HG03060 (cell line): ENCODE data around the gene FANCL.
"Not testable (repeated sequence)": the region's sequence is repeated elsewhere in the genome, so short reads cannot be mapped to it uniquely, and the experiment has no call there.

Source experiments
- ATAC-seq: cut with Tn5 transposase; IDR thresholded peaks from one replicate; pipeline ENCODE4 v1.9.1; 2021; ENCODE audit warnings: low read depth, moderate number of reproducible peaks; ENCODE audit not compliant: unreplicated experiment

FANCL gene

DNA sequence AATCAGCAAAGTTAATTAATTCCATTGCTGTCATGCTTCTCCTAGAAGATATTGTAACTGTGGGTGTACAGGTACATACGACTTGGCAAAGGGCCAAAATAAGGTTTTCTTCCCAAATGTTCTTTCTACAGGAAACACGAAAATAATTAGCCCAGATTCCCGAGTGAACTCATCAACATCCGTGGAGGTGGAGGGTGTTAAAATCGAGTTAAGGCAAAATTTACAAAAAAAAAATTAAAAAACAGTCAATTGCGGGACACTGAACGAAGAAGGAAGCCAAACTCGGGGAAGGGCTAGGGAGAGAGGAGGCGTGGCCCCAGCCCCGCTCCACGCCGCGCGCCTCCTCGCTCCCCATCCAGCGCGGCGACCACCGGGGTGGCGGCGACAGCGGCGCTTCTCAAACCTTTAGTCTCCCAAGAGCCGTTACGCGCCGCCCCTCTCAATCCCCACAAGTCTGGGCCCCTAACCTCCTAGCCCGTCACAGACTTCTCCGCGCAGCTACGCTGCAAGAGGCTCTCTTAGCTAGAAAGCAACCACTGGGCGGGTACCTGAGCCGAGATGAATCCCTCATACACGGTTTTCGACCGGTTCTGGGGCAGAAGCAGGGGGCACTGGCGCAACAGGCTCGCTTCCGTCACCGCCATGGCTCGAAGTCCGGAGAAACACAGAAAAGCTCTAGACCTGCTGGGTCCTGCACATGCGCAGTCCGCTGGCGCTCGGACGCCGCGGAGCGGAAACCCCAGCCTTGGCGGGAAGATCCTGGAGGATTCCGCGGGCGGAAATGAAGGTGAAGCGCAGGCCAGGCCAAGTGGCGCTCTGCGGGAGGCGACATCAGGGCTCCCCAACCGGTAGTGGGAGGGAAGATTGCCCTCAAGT, at the start of gene FANCL:
TSS of gene FANCL (minus strand) at position 656 of the 876 bp plus-strand sequence. CDS start at position 644, 12 bp downstream.
- peak; percentile 66 for ATAC-seq

DNA sequence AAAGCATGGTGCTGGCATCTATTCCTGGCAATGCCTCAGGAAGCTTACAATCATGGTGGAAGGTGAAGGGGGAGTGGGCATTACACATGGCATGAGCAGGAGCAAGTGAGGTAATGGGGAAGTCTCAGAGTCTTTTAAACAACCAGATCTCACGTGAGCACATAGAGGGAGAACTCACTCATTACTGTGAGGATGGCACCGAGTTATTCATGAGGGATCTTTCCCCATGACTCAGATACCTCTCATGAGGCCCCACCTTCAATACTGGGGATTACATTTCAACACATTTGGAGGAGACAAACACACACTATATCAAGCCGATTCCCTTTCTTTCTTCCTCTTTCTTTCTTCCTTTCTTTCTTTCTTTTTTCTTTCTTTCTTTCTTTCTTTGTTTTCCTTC, 47.9 kb upstream of the FANCL start:
- ATAC-seq = no peak

DNA sequence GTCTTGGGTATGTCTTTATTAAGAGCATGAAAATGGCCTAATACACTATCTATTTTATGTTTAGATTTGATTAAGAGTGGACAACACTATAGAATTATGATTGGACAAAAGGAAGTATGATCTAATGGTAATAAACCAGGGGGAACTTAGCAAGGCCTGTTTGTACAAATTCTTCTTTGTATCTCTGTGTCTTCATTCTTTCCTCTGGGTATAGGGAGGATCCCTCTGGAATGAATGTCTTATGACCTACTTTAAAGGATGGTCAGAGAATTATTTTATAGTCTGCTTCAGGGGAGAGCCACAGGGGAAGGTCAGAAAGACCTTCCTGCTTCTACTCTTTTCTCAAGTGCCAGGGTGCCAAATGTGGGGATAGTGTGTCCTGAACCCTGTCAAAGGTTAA, 42.8 kb upstream of the FANCL start:
- ATAC-seq = no peak

DNA sequence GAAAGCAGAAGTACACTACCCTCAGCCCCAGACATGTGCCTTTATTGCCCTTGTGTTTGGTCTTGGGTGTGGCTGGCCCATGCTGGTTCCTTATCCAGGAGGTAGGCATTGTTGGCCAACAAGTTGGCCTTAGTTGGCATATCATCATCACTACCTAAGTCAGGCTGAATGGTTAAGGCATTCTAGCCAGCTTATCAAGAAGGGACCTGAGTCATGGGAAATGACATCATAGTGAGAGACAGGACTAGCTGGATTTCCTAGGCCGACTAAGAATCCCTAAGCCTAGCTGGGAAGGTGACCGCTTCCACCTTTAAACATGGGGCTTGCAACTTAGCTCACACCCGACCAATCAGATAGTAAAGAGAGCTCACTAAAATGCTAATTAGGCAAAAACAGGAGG, 34.0 kb upstream of the FANCL start:
- ATAC-seq = not testable (repeated sequence)

DNA sequence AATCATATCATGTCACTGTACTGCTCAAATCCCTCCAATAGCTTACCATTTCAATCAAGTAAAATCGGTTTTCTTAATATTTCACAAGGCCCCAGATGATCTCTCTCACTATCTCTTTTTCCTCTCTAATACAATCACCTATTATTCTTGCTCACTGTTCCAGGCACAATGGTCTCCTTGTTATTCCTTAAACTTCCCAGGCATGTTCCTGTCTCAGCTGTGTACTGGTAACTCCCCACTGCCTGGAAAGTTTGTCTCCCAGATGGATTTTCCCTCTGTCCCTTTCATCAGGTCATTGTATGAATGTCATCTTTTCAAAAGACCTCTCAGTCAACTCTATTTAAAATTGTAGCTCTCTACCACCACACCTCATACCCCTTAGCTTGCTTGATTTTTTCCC, 30.7 kb upstream of the FANCL start:
- no peak for ATAC-seq

DNA sequence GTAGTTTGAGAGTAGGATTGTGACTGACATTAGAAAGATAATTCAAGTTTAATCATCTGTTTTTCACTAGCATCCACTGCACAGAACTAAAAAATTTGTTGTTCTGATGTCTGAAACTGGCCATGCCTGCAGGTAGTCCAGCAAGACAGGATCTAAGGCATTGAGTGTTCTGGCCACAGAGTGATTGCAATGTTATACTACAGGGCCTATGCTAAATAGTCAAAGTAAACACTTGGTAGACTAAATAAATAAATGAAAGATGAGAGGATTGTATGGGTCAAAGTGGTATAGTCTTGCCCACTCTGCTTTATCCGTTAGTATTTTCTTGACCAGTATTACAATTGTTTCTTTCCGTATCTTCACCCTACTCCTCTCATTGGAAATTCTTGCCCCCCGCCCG, 27.6 kb upstream of the FANCL start:
- ATAC-seq = no peak

DNA sequence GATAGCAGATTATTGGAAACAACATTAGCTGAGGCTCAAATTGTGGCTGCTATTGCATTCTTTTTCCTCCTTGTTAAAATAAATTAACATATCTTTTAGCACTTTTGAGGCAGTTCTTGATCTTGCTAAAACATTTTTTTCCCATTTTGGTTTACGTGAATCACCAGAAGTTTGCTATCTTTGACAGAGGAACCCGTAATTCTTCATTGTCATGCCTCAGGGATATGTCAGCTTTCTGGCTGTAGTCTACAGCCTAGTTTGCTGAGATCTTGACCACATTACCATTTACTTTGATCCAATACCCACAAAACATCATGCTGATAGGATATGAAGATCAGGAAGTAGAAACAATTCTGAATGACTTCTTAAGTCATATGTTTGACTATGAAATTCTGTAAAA, 25.1 kb upstream of the FANCL start:
- no peak for ATAC-seq

DNA sequence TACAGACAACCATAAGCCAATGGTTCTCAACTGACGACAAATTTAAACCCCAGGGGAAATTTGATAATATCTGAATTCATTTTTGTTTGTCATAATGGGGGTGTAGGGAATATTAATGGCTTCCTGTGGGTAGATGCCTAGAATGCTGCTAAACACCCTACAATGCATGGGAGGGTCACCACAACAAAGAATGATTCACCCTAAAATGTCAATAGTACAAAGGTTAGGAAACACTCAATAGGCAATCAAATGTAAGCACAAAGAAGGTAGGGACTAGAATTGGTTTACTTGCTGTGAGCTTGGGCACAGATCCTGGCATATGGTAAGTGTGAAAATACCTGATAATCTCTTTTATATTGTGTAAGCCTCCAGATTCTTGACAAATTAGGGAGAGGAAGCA, 20.1 kb upstream of the FANCL start:
- ATAC-seq = no peak

DNA sequence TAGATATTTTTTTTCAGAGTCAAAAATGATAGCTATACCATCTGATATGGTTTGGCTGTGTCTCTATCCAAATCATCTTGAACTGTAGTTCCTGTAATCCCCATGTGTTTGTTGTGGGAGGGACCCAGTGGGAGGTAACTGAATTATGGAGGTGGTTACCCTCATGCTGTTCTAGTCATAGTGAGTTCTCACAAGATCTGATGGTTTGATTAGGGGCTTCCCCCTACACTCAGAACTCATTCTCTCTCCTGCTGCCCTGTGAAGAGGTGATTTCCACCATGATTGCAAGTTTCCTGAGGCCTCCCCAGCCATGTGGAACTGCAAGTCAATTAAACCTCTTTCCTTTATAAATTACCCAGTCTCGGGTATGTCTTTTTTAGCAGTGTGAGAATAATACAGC, 17.3 kb upstream of the FANCL start:
- ATAC-seq = not testable (repeated sequence)

DNA sequence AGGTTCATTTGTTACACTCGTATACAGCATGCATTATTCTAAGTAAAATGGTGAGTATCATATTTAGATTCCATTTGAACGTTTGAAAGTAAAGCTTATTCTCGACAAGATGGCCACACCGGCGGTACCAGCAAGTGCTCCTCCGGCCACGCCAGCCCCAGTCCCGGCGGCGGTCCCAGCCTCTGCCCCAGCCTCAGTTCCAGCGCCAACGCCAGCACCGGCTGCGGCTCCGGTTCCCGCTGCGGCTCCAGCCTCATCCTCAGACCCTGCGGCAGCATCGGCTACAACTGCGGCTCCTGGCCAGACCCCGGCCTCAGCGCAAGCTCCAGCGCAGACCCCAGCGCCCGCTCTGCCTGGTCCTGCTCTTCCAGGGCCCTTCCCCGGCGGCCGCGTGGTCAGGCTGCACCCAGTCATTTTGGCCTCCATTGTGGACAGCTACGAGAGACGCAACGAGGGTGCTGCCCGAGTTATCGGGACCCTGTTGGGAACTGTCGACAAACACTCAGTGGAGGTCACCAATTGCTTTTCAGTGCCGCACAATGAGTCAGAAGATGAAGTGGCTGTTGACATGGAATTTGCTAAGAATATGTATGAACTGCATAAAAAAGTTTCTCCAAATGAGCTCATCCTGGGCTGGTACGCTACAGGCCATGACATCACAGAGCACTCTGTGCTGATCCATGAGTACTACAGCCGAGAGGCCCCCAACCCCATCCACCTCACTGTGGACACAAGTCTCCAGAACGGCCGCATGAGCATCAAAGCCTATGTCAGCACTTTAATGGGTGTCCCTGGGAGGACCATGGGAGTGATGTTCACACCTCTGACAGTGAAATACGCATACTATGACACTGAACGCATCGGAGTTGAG, 10.4 kb upstream of the FANCL start:
- not testable (repeated sequence) for ATAC-seq

DNA sequence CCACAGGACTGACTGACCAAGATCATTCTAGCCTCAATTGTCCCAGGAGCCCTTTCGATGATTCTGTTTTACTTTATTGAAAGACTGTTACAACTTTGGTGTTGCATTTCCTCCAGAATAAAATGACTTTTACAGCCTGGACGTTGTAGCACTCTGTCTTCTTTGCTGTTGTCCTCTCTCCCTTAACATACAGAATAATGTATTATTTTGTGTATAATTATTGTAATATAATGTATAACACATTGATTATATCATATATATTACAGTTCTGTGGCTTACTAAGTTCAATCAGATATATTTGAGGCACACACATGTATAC, 380 bp upstream of the FANCL start:
- no peak for ATAC-seq

DNA sequence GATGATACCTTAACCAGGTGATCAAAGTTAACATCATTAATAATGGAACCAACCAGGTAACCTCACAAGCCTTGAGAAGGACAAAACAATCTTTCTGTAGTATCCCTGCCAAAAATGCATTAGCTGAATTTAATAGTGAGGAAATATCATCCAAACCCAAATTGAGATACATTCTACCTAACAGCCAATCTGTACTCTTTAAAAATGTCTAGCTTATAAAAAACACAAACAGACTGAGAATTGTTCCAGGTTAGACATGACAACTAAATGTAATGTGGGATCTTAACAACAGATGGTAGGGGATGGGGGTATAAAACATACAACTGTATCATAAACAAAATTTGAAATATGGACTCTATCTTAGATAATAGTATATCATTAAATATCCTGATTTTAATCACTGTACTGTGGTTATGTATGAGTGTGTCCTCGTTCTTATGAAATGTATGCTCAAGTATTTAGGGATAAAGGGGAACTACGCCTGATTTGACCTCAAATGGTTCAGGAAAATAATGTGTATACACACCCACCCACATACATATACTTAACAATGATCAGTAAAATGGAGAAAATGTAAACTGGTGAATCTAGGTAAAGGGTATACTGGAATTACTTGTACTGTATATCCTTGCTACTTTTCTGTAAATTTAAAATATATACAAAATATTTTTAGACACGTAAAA, 1.7 kb downstream of the FANCL start:
- no peak for ATAC-seq

DNA sequence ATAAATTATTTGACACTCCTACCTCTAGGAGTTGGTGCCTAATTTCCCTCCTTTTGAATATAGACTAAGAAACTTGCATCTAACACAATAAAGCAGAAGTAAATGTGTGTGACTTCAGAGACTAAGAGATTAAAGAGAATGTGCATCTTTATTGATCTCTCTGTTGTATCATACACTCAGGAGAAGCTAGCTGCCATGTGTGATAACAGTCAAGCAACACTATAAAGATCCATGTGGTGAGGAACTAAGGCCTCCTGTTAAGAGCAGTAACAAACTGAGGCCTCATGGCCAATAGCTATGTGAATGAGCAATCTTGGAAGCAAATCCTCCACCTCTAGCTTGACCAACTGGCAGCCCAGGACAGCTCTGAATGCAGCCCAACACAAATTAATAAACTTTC, 3.4 kb downstream of the FANCL start:
- no peak for ATAC-seq

DNA sequence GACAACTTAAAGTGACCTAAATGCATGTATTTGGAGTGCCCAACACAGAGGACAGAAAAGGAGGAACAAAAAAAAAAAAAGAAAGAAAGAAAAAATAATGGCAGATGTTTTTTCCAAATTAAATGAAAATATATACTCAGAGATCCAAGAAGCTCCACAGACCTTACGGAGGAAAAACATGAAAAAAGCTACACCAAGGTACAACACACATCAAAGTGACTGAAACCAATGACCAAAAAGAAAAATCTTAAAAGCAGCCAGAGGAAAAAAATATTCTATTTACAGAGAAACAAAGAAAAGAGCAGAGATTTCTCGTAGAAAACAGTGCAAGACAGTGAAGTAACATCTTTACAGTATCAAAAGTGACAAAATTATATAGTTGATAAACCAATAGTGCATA, 5.1 kb downstream of the FANCL start:
- ATAC-seq = no peak

DNA sequence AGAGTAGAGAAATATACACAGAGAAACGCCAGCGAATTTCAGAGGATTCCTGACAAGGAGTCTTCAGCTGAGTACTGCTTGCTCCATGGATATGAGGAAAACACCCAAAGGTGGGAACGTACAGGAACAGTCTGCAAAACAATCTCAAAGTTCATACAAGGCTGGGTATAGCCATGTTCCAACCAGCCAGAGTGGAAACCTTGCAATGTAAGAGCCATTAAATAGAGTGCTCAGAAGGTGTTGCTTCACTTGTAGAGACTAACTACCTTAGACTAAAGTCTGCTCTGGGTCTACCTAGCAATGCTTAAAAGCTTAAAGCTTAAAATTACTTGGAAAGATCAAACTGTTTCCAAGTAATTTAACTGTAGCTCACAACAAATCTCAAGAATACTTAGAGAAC, 6.0 kb downstream of the FANCL start:
- no peak for ATAC-seq

DNA sequence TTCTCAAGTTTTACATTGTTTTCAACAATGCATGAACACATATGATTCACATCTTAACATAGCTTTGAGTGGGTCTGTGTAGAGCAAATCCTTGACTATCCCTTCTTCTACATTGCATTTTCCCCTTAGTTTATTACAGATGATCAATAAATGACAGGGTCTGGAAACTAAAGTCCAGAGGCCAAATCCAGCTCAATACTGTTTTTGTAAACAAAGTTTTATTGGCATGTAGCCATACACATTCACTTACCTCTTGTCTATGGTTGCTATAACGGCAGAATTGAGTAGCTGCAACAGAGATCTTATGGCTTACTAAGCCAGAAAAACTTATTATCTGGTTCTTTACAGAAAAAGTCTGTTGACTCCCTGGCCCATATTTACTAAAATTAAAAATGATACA, 12.8 kb downstream of the FANCL start:
- ATAC-seq = no peak

DNA sequence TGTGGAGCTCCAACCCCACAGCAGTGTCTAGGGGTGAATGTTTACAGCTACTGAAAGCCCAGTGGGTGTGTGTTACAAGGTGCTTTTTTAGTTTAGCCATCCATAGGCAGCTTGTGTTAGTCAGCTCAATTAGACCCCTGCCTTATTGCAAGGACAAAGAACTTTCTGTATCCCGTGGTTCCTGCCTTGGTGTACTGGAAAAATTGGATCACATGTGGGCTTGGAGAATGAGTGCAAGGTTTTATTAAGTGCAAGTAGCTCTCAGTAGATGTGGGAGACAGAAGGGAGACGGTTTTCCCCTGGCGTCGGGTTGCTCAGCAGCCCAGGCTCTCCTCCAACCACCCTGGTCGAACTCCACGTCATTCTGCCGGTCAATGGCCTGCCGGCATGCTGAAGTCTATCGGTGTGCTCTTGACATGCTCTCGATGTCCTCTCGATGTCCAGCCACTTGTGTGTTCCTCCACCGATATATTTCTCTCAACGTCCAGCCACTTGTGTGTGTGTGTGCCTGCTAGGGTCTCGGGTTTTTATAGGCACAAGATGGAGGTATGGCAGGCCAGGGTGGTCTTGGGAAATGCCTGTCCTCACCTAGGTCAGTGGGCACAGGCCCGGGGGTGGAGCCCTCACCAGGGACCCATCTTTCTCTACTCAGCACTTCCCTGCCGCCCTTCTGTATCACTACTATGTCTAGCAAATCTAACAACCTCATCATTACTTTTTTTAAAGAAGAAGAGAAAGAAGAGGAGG, 13.8 kb downstream of the FANCL start:
- no peak for ATAC-seq

DNA sequence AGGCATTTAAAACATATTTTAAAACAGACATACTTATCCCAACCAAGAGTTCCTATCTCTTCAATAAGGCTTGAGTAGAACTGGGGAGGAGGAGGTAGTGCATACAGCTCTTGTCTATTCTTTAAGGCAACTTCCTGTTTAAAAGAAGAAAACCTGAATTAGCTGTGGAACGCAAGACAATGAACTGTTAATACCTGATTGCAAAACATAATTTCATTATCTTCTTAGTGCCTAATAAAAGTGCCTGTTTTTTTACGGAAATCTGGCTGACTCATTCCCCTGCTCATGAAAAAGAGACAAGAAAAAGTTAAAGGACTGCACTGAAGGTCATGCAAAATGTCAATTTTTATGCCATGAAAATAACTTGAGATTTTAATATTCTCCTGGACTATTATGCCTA, 19.2 kb downstream of the FANCL start:
- ATAC-seq = no peak

DNA sequence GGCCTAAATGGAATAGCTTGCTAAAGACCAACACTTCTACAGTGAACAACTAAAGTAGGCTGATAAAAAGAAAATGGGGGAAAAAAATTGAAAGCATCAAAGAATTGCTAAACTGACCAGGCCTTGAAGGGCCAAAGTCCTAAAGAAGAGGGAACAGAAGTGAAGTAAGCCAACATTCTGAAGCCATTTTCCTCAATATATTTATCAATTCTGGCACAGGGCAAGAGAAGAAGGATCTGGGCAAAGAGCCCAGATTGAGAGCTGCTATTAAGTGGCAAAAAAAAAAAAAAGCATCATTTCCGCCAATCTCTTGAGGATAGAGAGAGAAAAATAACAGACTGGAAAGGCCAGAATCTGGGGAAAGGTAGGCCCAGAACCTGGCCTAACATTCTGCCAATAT, 25.7 kb downstream of the FANCL start:
- no peak for ATAC-seq

DNA sequence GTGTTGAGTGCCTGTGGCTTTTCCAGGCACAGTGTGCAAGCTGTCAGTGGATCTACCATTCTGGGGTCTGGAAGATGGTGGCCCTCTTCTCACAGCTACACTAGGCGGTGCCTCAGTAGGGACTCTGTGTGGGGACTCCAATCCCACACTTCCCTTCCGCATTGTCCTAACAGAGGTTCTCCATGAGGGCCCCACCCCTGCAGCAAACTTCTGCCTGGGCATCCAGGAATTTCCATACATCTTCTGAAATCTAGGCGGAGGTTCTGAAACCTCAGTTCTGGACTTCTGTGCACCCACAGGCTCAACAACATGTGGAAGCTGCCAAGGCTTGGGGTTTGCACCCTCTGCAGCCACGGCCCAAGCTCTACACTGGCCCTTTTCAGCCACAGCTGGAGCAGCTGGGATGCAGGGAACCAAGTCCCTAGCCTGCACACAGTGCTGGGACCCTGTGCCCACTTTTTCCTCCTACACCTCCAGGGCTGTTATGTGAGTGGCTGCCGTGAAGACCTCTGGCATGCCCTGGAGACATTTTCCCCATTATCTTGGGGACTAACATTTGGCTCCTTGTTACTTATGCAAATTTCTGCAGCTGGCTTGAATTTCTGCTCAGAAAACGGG, 30.1 kb downstream of the FANCL start:
- ATAC-seq = not testable (repeated sequence)
